Fibroblast of villous mesenchyme (primary cell): ENCODE measurements around the gene MYL9. TPM values are rescaled to one million over a fixed set of nuclear protein-coding genes. Genes with fewer than 3 reads are reported as not detected.
A peak's percentile ranks its signal among the peaks of the same experiment; 100 is the strongest.

Experiments used
- DNase-seq: peaks from one replicate; pipeline ENCODE4 v3.0.0-alpha.2; 2010; ENCODE audit warnings: low read depth
- H3K4me3 ChIP-seq: 2 replicates; pipeline ENCODE4 v1.5.1; 2011; ENCODE audit warnings: low read depth, mild to moderate bottlenecking, low read length
- CTCF ChIP-seq: IDR thresholded peaks from 2 replicates; pipeline ENCODE4 v1.5.1; 2012; ENCODE audit warnings: low read depth, mild to moderate bottlenecking, low read length; ENCODE audit not compliant: insufficient read depth
- total RNA-seq: library from RNA; depleted of rRNA; stranded (reverse); fragments of >200 nt; gene quantifications from 2 replicates; pipeline ENCODE4 v1.2.3, GENCODE V29; 2012

The MYL9 gene
- total RNA-seq, 1 donor = 184 TPM

GRCh38 chr20:36538026-36538722 is 3.1 kb upstream of the MYL9 start:
- H3K4me3 ChIP-seq = no peak overlapping the region
- no peak for TF ChIP-seq CTCF
- DNase-seq = peak; percentile 27

GRCh38 chr20:36540551-36541211 is 638 bp upstream of the MYL9 start:
- peak overlapping the region; percentile 87 for H3K4me3 ChIP-seq
- no peak for DNase-seq
- TF ChIP-seq CTCF = no peak

- peak; percentile 78 for TF ChIP-seq CTCF
- peak overlapping the region; percentile 87 for H3K4me3 ChIP-seq
- peak; percentile 64 for DNase-seq
These were observed 609 bp downstream of the MYL9 start for GRCh38 chr20:36541768-36542488.

GRCh38 chr20:36542516-36543183 is 1.3 kb downstream of the MYL9 start:
- no peak for DNase-seq
- no peak for TF ChIP-seq CTCF

GRCh38 chr20:36543184-36544133 is 2.1 kb downstream of the MYL9 start:
- peak; percentile 82 for DNase-seq
- TF ChIP-seq CTCF = no peak

More at GRCh38 chr20:36542516-36543183, 1.3 kb downstream of the MYL9 start:
- peak overlapping the region; percentile 87 for H3K4me3 ChIP-seq

More at GRCh38 chr20:36543184-36544133, 2.1 kb downstream of the MYL9 start:
- H3K4me3 ChIP-seq = peak overlapping the region; percentile 87
